GM21447 (cell line): Measurements from ENCODE around the gene ECE2.
"Not testable (repeated sequence)": the region's sequence is repeated elsewhere in the genome, so short reads cannot be mapped to it uniquely, and the experiment has no call there.

Source experiments
- ATAC-seq: cut with Tn5 transposase; IDR thresholded peaks from one replicate; pipeline ENCODE4 v1.9.1; 2021; ENCODE audit not compliant: unreplicated experiment

ECE2 gene

DNA sequence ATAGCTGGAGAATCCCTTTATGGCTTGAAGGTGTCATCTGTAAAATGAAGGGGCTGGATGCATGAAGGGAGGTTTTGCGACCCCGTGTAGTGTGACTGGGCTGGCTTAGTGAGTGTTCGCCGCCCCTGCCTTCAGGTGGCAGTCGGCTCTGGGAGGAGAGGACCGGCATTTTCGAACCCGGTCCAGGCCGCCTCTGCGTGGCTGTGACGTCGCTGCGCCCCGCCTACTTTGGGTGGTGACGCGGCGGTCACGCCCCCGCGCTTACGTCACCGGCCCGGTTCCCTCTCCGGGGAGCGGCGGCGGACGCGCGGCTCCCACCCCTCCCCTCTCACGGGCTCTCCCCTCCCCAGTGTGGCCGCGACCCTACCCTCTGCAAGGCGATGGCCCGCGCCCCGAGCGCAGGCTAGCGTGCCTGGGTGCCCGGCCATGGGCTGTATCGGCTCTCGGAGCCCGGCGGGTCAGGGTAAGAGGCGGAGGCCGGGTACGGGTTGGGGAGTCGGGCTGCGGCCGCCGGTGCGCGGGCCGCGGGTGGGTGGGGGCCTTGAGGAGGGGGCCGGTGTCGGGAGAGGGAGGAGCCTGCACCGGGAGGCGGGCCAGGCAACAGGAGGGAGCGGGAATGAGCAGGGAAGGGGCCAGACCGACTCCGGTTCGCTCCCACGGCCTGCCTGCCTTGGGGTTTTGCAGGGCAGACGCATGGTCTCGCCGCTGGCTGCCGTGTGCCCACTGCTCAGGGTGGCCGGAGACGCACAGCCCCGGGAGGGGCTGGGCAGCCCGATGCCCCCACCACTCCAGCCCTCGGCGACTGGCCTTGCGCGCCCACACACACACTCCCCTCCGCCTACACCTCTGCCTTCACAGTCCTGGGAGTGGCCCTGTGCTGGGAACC lies 60.1 kb downstream of the ECE2 start:
- peak; percentile 83 for ATAC-seq

- ATAC-seq, result no peak
Measured at GRCh38 chr3:184336547-184337398, 61.0 kb downstream of the ECE2 start.

GRCh38 chr3:184337399-184337714 lies 61.5 kb downstream of the ECE2 start, which contains the start of gene FAM131A:
Gene FAM131A (plus strand): TSS chr3:184337600. CDS start chr3:184337631, 31 bp downstream.
- no peak for ATAC-seq

GRCh38 chr3:184337981-184338380 lies 62.2 kb downstream of the ECE2 start:
- ATAC-seq, result no peak

- no peak for ATAC-seq
Measured at GRCh38 chr3:184338511-184338945, 62.7 kb downstream of the ECE2 start.

DNA sequence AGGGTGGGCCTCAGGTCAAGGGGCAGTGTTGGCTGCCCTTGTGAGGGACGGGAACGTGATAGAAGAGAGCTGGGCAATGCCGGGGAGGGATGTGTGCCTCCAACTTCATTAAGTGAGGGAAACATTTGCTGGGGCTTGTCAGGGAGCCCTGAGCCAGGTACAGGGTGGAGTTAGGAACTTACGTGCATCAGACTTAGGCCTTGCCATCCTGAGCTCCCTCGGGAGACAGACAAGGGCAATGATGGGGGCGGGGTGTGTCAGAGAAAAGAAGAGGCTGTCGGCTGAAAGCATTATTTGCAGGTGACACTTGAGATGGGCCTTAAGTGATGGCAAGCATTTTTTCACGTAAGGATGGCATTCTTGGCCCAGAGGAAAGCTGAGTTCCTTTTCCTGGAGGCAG lies 63.2 kb downstream of the ECE2 start:
- no peak for ATAC-seq

GRCh38 chr3:184339451-184340135 lies 63.8 kb downstream of the ECE2 start:
- ATAC-seq, result not testable (repeated sequence)

DNA sequence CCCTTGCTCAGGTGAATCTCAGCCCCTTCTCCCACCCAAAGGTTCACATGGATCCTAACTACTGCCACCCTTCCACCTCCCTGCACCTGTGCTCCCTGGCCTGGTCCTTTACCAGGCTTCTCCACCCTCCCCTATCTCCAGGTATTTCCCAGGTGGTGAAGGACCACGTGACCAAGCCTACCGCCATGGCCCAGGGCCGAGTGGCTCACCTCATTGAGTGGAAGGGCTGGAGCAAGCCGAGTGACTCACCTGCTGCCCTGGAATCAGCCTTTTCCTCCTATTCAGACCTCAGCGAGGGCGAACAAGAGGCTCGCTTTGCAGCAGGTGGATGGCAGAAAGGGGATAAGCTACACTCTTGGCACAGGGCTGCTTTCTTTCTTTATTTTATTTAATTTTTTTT lies 66.1 kb downstream of the ECE2 start:
- ATAC-seq, result no peak
